ENCODE data around the gene BTN3A1.
"Not testable (repeated sequence)": the region's sequence is repeated elsewhere in the genome, so short reads cannot be mapped to it uniquely, and the experiment has no call there.

BTN3A1 gene

GRCh38 chr6:26366504-26366903 is 35.6 kb upstream of the BTN3A1 start:
- TF ChIP-seq CTCF (IDR thresholded peaks at IDR 0.05; ENCODE audit: insufficient read depth, low read depth, low read length, missing control alignments): no peak
- peak overlapping the region; percentile 83 for H3K4me3 ChIP-seq (ENCODE audit: low read depth, low read length)
- peak; percentile 34 for DNase-seq (ENCODE audit: low read depth)

GRCh38 chr6:26367114-26367513 is 35.0 kb upstream of the BTN3A1 start:
- no peak for DNase-seq (ENCODE audit: low read depth)
- no peak for TF ChIP-seq CTCF (IDR thresholded peaks at IDR 0.05; ENCODE audit: insufficient read depth, low read depth, low read length, missing control alignments)
- peak overlapping the region; percentile 83; the same call in 1 of the 2 replicates for H3K4me3 ChIP-seq (ENCODE audit: low read depth, low read length)

GRCh38 chr6:26371813-26372212 is 30.3 kb upstream of the BTN3A1 start:
- not testable (repeated sequence) for H3K4me3 ChIP-seq (ENCODE audit: low read depth, low read length); DNase-seq (ENCODE audit: low read depth)

GRCh38 chr6:26372308-26373144 is 29.5 kb upstream of the BTN3A1 start:
- DNase-seq (ENCODE audit: low read depth): no peak
- no peak overlapping the region for H3K4me3 ChIP-seq (ENCODE audit: low read depth, low read length)

GRCh38 chr6:26375270-26375669 is 26.8 kb upstream of the BTN3A1 start:
- DNase-seq (ENCODE audit: low read depth): no peak
- TF ChIP-seq CTCF (IDR thresholded peaks at IDR 0.05; ENCODE audit: insufficient read depth, low read depth, low read length, missing control alignments): no peak
- H3K4me3 ChIP-seq (ENCODE audit: low read depth, low read length): no peak overlapping the region

More at GRCh38 chr6:26372308-26373144, 29.5 kb upstream of the BTN3A1 start:
- TF ChIP-seq CTCF (IDR thresholded peaks at IDR 0.05; ENCODE audit: insufficient read depth, low read depth, low read length, missing control alignments): no peak

GRCh38 chr6:26377719-26378118 is 24.4 kb upstream of the BTN3A1 start:
- TF ChIP-seq CTCF (IDR thresholded peaks at IDR 0.05; ENCODE audit: insufficient read depth, low read depth, low read length, missing control alignments): no peak
- DNase-seq (ENCODE audit: low read depth): no peak
- no peak overlapping the region for H3K4me3 ChIP-seq (ENCODE audit: low read depth, low read length)

- H3K4me3 ChIP-seq (ENCODE audit: low read depth, low read length); DNase-seq (ENCODE audit: low read depth): not testable (repeated sequence)
Observed at GRCh38 chr6:26378143-26378542, 23.9 kb upstream of the BTN3A1 start.

GRCh38 chr6:26379292-26379691 is 22.8 kb upstream of the BTN3A1 start:
- H3K4me3 ChIP-seq (ENCODE audit: low read depth, low read length): no peak overlapping the region
- no peak for TF ChIP-seq CTCF (IDR thresholded peaks at IDR 0.05; ENCODE audit: insufficient read depth, low read depth, low read length, missing control alignments)
- DNase-seq (ENCODE audit: low read depth): no peak

All from GM12865 (cell line).